CD4-positive, alpha-beta T cell treated with Interferon alpha-2 for 1 hour (primary cell): Measurements from ENCODE around the gene HAGHL.

Experiments used
- DNase-seq, 2 donors: peaks; one replicate each; pipeline ENCODE4 v3.0.0-alpha.2; 2020 to 2022

Gene HAGHL

DNA sequence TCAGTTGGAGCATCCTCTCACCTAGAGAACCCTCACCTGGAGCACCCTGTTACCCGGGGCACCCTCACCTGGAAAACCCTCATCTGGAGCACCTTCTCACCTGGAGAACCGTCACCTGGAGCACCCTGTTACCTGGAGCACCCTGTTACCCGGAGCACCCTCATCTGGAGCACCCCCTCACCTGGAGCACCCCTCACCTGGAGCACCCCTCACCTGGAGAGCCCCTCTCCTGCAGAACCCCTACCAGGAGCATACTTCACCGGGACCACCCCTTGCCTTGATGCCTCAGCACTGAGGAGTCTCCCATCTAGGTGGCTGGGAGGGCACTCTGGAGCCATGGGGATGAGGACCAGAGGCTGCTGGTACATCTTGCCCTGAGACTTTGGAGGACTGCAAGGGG lies 17.9 kb upstream of the HAGHL start:
- DNase-seq = no peak

- no peak for DNase-seq
Measured at GRCh38 chr16:709566-710499, 17.1 kb upstream of the HAGHL start.

DNA sequence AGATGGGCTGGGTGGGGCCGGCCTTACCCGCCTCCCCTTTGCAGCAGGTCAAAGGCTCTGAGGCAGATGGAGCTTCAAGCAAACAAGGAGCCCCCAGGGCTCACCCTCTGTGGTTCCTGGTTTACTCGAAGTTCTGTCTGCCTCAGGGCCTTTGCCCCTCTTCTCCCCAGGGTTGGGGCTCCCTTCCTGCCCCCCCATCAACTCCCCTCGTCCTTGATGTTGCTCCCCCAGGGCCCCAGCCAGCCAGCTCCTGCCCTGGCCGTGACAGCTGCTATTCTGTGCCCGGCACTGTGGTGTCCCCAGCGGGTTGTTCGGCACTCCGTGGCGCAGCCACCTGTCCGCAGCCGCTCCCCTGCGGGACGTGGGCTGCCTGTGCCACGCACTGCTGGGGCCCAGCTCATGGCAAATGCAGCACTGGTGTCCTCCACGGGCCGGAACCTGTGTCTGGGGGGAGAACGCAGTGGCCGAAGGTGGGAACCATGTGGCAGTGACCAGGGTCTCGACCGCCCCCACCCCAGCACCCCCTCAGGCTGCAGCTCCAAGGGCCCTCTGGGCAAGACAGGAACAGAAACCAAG lies 16.3 kb upstream of the HAGHL start:
- DNase-seq = no peak

DNA sequence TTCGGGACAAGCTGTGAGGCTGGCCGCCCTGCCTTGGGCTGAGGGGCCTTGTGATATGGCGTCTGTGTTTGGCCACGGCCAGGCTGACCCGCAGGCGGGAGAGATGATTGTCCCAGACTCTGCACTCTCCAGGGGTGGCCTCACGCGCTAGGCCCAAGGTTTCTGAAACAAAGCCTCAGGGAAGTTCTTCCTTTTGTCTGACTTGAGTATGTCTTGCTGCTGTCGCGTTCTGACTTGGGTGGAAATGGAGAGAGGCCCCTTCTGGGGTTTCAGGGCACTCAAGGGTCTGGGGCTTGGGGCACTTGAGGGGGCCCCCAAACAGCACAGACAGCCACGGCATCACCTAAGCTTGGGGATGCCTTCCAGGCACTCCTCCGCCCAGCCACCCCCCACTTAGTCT lies 15.8 kb upstream of the HAGHL start:
- no peak for DNase-seq

GRCh38 chr16:711548-712320 lies 15.2 kb upstream of the HAGHL start:
- peak; percentile 76 to 81 for DNase-seq

- DNase-seq = peak; percentile 30 to 61
Measured at GRCh38 chr16:712740-713250, 14.1 kb upstream of the HAGHL start.

DNA sequence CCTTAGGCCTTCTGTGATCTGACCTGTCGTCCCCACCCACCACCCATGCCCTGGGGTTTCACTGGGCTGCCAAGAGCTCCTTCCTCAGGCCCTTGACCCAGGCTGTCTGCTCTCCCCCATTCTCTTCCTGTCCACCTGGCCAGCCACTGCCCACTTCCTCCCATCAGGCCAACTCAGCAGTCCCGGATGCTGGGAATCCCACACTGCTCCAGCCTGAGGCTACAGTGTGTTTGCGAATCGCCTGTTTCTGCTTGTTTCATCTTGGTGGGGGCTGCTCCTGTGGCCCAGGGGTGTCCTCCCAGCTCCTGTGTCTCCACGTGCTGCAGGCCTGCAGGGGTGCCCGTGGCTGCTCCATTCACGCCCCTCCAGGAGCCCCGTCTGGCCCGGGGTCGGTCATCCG lies 12.8 kb upstream of the HAGHL start:
- no peak for DNase-seq

GRCh38 chr16:714558-715476 lies 12.1 kb upstream of the HAGHL start, which contains the start of gene METRN:
Gene METRN (plus strand): TSS chr16:715118. CDS start chr16:715290, 172 bp downstream.
- peak; percentile 85 to 91 for DNase-seq

- no peak for DNase-seq
Measured at GRCh38 chr16:715477-716199, 11.3 kb upstream of the HAGHL start.

DNA sequence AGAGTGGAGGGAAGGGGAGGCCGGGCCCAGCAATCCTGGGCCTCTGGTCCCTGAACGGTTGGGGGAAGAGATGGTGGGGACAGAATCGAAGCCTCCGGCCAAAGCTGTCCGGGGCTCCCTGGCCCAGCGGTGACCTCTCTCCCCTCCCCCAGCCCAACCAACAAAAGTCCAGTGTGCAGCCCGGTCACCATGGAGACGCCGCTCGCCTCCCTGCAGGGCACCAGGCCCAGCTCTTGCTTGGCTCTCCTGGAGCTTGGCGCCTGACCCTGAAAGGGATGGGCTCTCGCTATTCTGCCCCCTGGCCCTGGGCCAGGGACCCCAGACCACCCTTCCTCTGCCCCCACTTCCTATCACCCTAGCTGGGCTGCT lies 10.7 kb upstream of the HAGHL start:
- no peak for DNase-seq

DNA sequence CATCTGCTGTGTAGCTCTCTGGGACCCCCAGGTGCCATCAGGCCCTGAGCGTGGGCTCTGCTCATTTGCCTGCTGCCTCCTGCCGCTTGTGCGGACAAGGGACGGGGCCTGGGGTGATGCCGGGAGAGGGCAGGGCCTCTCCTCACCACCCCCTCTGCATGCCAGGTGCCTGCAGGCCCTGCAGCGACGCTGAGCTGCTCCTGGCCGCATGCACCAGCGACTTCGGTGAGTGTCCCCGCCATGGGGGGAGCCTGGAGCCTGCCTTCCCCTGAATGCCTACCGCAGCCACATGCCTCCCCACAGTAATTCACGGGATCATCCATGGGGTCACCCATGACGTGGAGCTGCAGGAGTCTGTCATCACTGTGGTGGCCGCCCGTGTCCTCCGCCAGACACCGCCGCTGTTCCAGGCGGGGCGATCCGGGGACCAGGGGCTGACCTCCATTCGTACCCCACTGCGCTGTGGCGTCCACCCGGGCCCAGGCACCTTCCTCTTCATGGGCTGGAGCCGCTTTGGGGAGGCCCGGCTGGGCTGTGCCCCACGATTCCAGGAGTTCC lies 10.1 kb upstream of the HAGHL start:
- DNase-seq = no peak

- no peak for DNase-seq
Measured at GRCh38 chr16:717450-718245, 9.3 kb upstream of the HAGHL start.

GRCh38 chr16:718389-718788 lies 8.5 kb upstream of the HAGHL start:
- no peak for DNase-seq

DNA sequence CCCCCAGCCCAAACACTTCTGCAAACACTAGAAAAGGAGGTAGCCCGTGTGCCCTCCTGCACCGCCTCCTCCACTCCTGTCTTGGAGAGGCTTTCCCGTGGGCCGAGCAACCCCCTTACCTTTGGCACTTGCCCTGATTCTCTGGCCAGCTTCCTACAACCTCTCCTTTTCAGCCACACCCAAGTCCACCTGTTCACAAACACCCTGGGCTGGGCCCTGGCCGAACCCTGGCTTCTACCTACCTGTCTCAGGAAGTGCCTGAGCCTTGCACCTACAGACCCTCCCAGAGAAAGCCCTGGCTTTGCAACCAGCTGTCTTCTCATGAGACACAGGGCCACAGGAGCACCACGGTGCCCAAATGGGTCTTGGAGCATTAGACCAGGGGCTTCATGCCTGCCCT lies 8.0 kb upstream of the HAGHL start:
- DNase-seq = no peak

- no peak for DNase-seq
Measured at GRCh38 chr16:719815-720446, 7.0 kb upstream of the HAGHL start.

- peak in 1 of 2 donors; percentile 46 for DNase-seq
Measured at GRCh38 chr16:720447-720989, 6.4 kb upstream of the HAGHL start.

DNA sequence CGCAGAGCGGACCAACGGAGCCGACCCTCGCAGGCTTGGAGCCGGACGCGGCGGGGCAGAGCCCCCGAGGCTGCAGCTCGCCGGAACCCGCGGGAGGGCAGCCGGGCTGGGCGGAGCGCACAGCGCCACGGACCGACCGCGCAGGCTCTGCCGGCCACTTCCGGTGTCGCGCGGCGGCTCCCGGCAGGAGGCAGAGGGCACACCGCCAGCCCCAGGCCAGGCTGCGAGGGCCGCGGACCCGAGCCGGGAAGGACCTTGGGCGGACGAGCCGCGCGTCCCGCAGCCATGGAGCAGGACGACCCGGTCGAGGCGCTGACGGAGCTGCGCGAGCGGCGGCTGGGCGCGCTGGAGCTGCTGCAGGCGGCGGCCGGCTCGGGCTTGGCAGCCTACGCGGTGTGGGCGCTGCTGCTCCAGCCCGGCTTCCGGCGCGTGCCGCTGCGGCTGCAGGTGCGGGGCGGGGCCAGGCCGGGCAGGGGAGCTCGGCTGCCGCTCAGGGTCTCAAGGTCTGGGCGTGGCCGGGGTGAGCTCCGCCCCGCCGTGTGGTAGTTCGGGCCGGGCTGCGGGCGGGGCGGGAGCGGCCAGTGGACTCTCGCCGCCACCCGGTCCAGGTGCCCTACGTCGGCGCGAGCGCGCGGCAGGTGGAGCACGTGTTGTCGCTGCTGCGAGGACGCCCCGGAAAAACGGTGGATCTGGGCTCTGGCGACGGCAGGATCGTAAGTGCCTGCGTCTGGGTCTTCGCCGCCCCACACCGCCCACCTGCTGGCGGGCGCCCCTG lies 5.7 kb upstream of the HAGHL start, which contains the start of gene ANTKMT:
Gene ANTKMT, plus strand, starts transcription at position 157 of the 775 bp plus-strand sequence. Its CDS starts 129 bp downstream, at position 286.
- DNase-seq = peak; percentile 79 to 84

DNA sequence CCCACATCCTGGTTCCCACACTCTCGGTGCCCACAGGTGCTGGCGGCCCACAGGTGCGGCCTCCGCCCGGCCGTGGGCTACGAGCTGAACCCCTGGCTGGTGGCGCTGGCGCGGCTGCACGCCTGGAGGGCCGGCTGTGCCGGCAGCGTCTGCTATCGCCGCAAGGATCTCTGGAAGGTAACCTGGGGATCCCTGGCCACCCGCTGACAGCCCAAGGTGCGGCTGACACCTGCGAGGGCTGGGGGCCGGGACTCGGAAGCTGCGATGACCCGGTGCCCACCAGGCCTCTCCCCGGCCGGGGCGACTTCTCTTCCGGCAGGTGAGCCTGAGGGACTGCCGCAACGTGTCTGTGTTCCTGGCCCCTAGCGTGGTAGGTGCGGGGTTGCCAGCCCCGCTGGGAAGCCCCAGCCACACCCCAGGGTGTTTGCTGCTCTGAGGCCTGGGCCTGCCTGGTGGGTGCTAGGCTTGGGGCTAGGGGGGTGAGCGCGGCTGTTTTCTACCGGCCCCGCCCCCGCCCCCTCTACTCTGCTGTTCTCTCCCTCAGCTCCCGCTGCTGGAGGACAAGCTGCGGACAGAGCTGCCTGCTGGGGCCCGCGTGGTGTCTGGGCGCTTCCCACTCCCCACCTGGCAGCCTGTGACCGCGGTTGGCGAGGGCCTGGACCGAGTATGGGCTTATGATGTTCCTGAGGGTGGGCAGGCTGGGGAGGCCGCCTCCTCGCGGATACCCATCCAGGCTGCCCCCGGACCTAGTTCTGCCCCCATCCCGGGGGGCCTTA lies 5.0 kb upstream of the HAGHL start:
- peak in 1 of 2 donors; percentile 45 for DNase-seq
